Measurements from ENCODE around the gene CDKAL1. TPM values are rescaled to one million over a fixed set of nuclear protein-coding genes. Genes with fewer than 3 reads are reported as not detected.

CDKAL1 gene
- total RNA-seq, 1 donor from 2014 or later = 14.8 TPM

DNA sequence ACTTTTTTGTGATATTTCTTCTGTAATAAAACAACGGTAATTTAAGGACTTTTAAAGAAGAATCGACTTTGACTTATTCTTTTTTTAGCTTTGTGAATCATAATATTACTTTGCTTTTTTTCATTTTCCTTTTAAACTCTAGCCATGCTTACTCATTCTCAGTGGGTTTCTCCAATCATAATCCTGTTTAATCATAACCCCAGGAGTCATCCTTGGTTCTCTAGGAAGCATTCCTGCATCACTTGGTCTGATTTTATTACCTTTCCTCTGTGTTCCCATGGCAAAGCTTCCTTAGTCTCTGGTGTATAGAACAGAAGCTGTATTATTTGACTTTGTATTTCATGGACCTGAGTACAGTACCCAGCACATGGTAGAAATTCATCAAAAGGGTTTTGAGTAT is 223.5 kb downstream of the CDKAL1 start:
- no peak for DNase-seq (ENCODE audit: extremely low spot score, unreplicated experiment)
- peaks cover 9% of the 10 kb centered on the region for H3K36me3 Mint-ChIP-seq (ENCODE audit: unreplicated experiment)
- H3K4me1 Mint-ChIP-seq (ENCODE audit: unreplicated experiment) = peaks cover 6% of the 10 kb centered on the region
- H3K9me3 Mint-ChIP-seq (ENCODE audit: unreplicated experiment) = peaks cover 11% of the 10 kb centered on the region
- H3K27ac Mint-ChIP-seq (ENCODE audit: unreplicated experiment) = no peak overlapping the region
- TF ChIP-seq, protein P1, sequence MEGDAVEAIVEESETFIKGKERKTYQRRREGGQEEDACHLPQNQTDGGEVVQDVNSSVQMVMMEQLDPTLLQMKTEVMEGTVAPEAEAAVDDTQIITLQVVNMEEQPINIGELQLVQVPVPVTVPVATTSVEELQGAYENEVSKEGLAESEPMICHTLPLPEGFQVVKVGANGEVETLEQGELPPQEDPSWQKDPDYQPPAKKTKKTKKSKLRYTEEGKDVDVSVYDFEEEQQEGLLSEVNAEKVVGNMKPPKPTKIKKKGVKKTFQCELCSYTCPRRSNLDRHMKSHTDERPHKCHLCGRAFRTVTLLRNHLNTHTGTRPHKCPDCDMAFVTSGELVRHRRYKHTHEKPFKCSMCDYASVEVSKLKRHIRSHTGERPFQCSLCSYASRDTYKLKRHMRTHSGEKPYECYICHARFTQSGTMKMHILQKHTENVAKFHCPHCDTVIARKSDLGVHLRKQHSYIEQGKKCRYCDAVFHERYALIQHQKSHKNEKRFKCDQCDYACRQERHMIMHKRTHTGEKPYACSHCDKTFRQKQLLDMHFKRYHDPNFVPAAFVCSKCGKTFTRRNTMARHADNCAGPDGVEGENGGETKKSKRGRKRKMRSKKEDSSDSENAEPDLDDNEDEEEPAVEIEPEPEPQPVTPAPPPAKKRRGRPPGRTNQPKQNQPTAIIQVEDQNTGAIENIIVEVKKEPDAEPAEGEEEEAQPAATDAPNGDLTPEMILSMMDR (IDR thresholded peaks at IDR 0.05) = no peak
- H3K27me3 Mint-ChIP-seq (ENCODE audit: unreplicated experiment) = no peaks in the 10 kb centered on the region
- H3K4me3 Mint-ChIP-seq (ENCODE audit: unreplicated experiment) = no peak overlapping the region

DNA sequence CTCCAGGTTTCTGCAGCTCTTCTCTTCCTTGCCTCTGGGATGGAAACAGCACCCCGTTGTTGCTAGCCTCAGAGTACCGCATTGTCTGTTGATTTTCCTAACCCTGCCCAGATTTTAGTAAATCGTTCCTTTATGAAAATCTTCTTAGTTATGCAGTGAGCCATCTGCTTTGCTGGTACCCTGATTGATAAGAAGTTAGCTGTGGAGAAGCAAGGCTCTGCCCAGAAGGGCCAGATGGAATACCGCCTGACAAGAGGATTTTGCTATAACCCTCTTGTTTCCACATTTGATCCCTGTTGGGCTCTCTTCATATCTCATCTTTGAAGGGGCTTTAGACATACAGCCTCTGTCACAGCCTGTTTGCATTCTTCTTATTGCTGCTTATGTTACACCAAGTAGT is 229.0 kb downstream of the CDKAL1 start:
- Mint-ChIP-seq H3K9me3 (ENCODE audit: unreplicated experiment) (no peaks in the 10 kb centered on the region), H3K36me3 (ENCODE audit: unreplicated experiment) (peaks cover 1% of the 10 kb centered on the region), H3K27ac (ENCODE audit: unreplicated experiment) (no peak overlapping the region), H3K4me3 (ENCODE audit: unreplicated experiment) (no peak overlapping the region), H3K27me3 (ENCODE audit: unreplicated experiment) (no peaks in the 10 kb centered on the region), H3K4me1 (ENCODE audit: unreplicated experiment) (no peaks in the 10 kb centered on the region)
- no peak for DNase-seq (ENCODE audit: extremely low spot score, unreplicated experiment)
- TF ChIP-seq, protein P1 (IDR thresholded peaks at IDR 0.05) = no peak

DNA sequence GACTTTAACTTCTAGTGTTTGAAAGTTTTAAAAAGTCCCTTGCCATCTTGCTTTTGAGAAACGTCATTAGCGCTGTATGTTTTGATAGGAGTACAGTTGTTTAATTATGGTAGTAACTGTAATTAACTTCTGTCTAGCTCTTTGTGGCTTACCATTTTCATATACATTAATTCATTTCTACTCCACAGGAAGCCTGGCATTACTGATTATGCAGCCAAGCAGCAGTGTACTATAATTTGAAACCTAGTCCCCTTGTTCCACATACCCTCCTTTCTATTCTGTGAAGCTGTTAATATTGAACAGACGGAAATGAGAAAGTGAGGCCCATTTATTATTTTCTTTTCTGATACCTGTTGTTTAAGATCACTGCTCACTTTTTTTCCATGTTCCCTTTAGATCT is 235.4 kb downstream of the CDKAL1 start:
- Mint-ChIP-seq H3K4me1 (ENCODE audit: unreplicated experiment) (peaks cover 12% of the 10 kb centered on the region), H3K27me3 (ENCODE audit: unreplicated experiment) (no peaks in the 10 kb centered on the region), H3K27ac (ENCODE audit: unreplicated experiment) (no peak overlapping the region), H3K4me3 (ENCODE audit: unreplicated experiment) (no peak overlapping the region), H3K36me3 (ENCODE audit: unreplicated experiment) (peaks cover 7% of the 10 kb centered on the region), H3K9me3 (ENCODE audit: unreplicated experiment) (no peaks in the 10 kb centered on the region)
- TF ChIP-seq, protein P1 (IDR thresholded peaks at IDR 0.05) = no peak
- no peak for DNase-seq (ENCODE audit: extremely low spot score, unreplicated experiment)

DNA sequence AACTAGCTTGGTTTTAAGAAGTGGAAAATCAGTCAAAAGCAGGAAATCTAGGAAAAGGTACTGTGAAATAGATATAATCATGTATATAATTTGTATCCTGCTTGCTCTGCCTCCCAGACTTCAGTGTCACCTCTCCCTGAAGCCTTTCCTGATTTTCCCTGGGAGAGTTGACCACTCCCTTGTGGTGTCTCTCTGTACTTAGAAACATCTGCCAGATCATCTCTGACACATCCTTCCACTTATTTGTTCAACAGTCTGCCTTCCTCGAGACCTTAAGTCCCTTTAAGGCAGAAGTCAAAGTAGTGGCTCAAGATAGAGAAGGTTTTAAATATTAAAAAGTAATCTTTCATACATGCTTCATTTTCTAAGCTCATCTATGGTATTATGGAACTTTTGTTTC is 236.5 kb downstream of the CDKAL1 start:
- Mint-ChIP-seq H3K27me3 (ENCODE audit: unreplicated experiment) (no peaks in the 10 kb centered on the region), H3K4me1 (ENCODE audit: unreplicated experiment) (peaks cover 12% of the 10 kb centered on the region), H3K27ac (ENCODE audit: unreplicated experiment) (no peak overlapping the region), H3K36me3 (ENCODE audit: unreplicated experiment) (peaks cover 7% of the 10 kb centered on the region), H3K4me3 (ENCODE audit: unreplicated experiment) (no peak overlapping the region), H3K9me3 (ENCODE audit: unreplicated experiment) (no peaks in the 10 kb centered on the region)
- DNase-seq (ENCODE audit: extremely low spot score, unreplicated experiment) = no peak
- TF ChIP-seq, protein P1 (IDR thresholded peaks at IDR 0.05) = no peak

DNA sequence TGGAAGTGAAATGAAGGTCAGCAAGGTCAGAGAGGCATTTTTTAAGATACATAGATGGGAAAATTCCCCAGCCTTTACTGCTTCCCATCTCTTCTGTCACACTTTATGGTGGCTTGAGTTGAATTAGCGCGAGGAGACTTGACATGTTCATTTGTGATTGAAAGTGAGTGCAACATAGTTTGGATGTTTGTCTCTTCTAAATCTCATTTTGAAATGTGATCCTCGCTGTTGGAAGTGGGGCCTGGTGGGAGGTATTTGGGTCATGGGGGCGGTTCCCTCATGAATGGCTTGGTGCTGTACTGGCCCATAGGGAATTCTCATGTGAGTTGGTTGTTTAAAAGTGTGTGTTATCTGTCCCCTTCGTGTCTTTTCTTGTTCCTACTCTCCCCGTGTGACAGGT is 237.2 kb downstream of the CDKAL1 start:
- H3K27ac Mint-ChIP-seq (ENCODE audit: unreplicated experiment) = no peak overlapping the region
- H3K9me3 Mint-ChIP-seq (ENCODE audit: unreplicated experiment) = no peaks in the 10 kb centered on the region
- DNase-seq (ENCODE audit: extremely low spot score, unreplicated experiment) = no peak
- H3K4me3 Mint-ChIP-seq (ENCODE audit: unreplicated experiment) = no peak overlapping the region
- no peaks in the 10 kb centered on the region for H3K27me3 Mint-ChIP-seq (ENCODE audit: unreplicated experiment)
- TF ChIP-seq, protein P1 (IDR thresholded peaks at IDR 0.05) = no peak
- peaks cover 12% of the 10 kb centered on the region for H3K4me1 Mint-ChIP-seq (ENCODE audit: unreplicated experiment)
- peaks cover 7% of the 10 kb centered on the region for H3K36me3 Mint-ChIP-seq (ENCODE audit: unreplicated experiment)

Measured in osteocyte (in vitro differentiated cells).